ENCODE results near the gene CCDC12.
A peak's percentile ranks its signal among the peaks of the same experiment; 100 is the strongest.

The CCDC12 gene

GRCh38 chr3:46903341-46904302 lies 72.9 kb downstream of the CCDC12 start:
- no peak for DNase-seq

- no peak for DNase-seq
These were observed 74.3 kb downstream of the CCDC12 start for GRCh38 chr3:46902188-46902631.

- no peak for DNase-seq
These were observed 74.9 kb downstream of the CCDC12 start for GRCh38 chr3:46901591-46902187.

GRCh38 chr3:46901061-46901460 lies 75.5 kb downstream of the CCDC12 start:
- DNase-seq = no peak

GRCh38 chr3:46900356-46900755 lies 76.2 kb downstream of the CCDC12 start:
- DNase-seq = no peak

GRCh38 chr3:46900007-46900292 lies 76.6 kb downstream of the CCDC12 start:
- no peak for DNase-seq

- DNase-seq = no peak
These were observed 77.2 kb downstream of the CCDC12 start for GRCh38 chr3:46899151-46900006.

GRCh38 chr3:46898321-46899150 lies 78.0 kb downstream of the CCDC12 start:
- DNase-seq = no peak

GRCh38 chr3:46897829-46898320 lies 78.7 kb downstream of the CCDC12 start:
- no peak for DNase-seq

GRCh38 chr3:46897031-46897430 lies 79.5 kb downstream of the CCDC12 start:
- no peak for DNase-seq

- no peak for DNase-seq
These were observed 80.2 kb downstream of the CCDC12 start for GRCh38 chr3:46896386-46896785.

- DNase-seq = no peak
These were observed 80.8 kb downstream of the CCDC12 start for GRCh38 chr3:46895761-46896160.

GRCh38 chr3:46895204-46895660 lies 81.3 kb downstream of the CCDC12 start:
- peak; percentile 83 for DNase-seq

GRCh38 chr3:46894256-46894655 lies 82.3 kb downstream of the CCDC12 start:
- DNase-seq = no peak

- DNase-seq = no peak
These were observed 82.8 kb downstream of the CCDC12 start for GRCh38 chr3:46893763-46894162.

- no peak for DNase-seq
These were observed 83.3 kb downstream of the CCDC12 start for GRCh38 chr3:46893146-46893748.

- no peak for DNase-seq
These were observed 84.0 kb downstream of the CCDC12 start for GRCh38 chr3:46892285-46893145.

- DNase-seq = no peak
These were observed 85.4 kb downstream of the CCDC12 start for GRCh38 chr3:46891132-46891531.

- no peak for DNase-seq
These were observed 86.4 kb downstream of the CCDC12 start for GRCh38 chr3:46890132-46890531.

GRCh38 chr3:46889381-46890110 lies 87.0 kb downstream of the CCDC12 start:
- DNase-seq = no peak

Data from activated naive CD4-positive, alpha-beta T cell treated with anti-CD3 and anti-CD28 coated beads, Interleukin-2, amount 50 U/mL, for 16 hours (primary cell).